T1000 (cell line): Measurements from ENCODE around the gene CTBP1.
A peak's percentile ranks its signal among the peaks of the same experiment; 100 is the strongest.

ENCODE experiments used
- DNase-seq: peaks from one replicate; lab custom pipeline; 2025; ENCODE audit warnings: mixed read lengths; lab: John Stamatoyannopoulos, UW

The CTBP1 gene

GRCh38 chr4:1210971-1211370 lies 38.0 kb downstream of the CTBP1 start:
- no peak for DNase-seq

- no peak for DNase-seq
Measured at GRCh38 chr4:1210241-1210841, 38.6 kb downstream of the CTBP1 start.

GRCh38 chr4:1209821-1210220 lies 39.1 kb downstream of the CTBP1 start:
- no peak for DNase-seq

- no peak for DNase-seq
Measured at GRCh38 chr4:1208970-1209704, 39.8 kb downstream of the CTBP1 start.

GRCh38 chr4:1208266-1208961 lies 40.5 kb downstream of the CTBP1 start:
- DNase-seq = no peak

GRCh38 chr4:1207603-1208265 lies 41.2 kb downstream of the CTBP1 start:
- no peak for DNase-seq

GRCh38 chr4:1207157-1207470 lies 41.8 kb downstream of the CTBP1 start:
- DNase-seq = no peak

GRCh38 chr4:1206299-1207156 lies 42.4 kb downstream of the CTBP1 start:
- DNase-seq = no peak

GRCh38 chr4:1205586-1206298 lies 43.2 kb downstream of the CTBP1 start:
- no peak for DNase-seq

- DNase-seq = no peak
Measured at GRCh38 chr4:1204828-1205585, 43.9 kb downstream of the CTBP1 start.

GRCh38 chr4:1204286-1204827 lies 44.6 kb downstream of the CTBP1 start:
- DNase-seq = no peak

GRCh38 chr4:1203026-1203616 lies 45.8 kb downstream of the CTBP1 start:
- DNase-seq = no peak

GRCh38 chr4:1202526-1203011 lies 46.4 kb downstream of the CTBP1 start:
- no peak for DNase-seq

- DNase-seq = no peak
Measured at GRCh38 chr4:1201851-1202525, 46.9 kb downstream of the CTBP1 start.

- DNase-seq = peak; percentile 40
Measured at GRCh38 chr4:1200425-1201035, 48.4 kb downstream of the CTBP1 start.

GRCh38 chr4:1199556-1200331 lies 49.2 kb downstream of the CTBP1 start:
- no peak for DNase-seq

GRCh38 chr4:1198098-1198844 lies 50.7 kb downstream of the CTBP1 start:
- no peak for DNase-seq
